Urinary bladder (tissue), 4 donors: ENCODE measurements around the gene PRXL2B. TPM values are rescaled to one million over a fixed set of nuclear protein-coding genes. Genes with fewer than 3 reads are reported as not detected.
"Not testable (repeated sequence)": the region's sequence is repeated elsewhere in the genome, so short reads cannot be mapped to it uniquely, and the experiment has no call there.

ENCODE experiments used
- DNase-seq: peaks from one replicate; pipeline ENCODE4 v3.0.0-alpha.2; 2015; ENCODE audit errors: extremely low spot score
- H3K27ac ChIP-seq: one replicate; pipeline ENCODE4 v1.5.1; 2013; ENCODE audit warnings: low read depth, mild to moderate bottlenecking, moderate library complexity
- H3K36me3 ChIP-seq: one replicate; pipeline ENCODE4 v1.6.1; 2013; ENCODE audit warnings: mild to moderate bottlenecking, moderate library complexity; ENCODE audit not compliant: insufficient read depth
- H3K4me1 ChIP-seq: one replicate; pipeline ENCODE4 v1.6.1; 2013; ENCODE audit warnings: mild to moderate bottlenecking, moderate library complexity; ENCODE audit not compliant: insufficient read depth
- H3K4me3 ChIP-seq: one replicate; pipeline ENCODE4 v1.5.1; 2013; ENCODE audit warnings: low read depth, low read length
- WGBS: extraction: QIAGEN DNeasy Blood & Tissue Kit; methylation state at CpG from one replicate; pipeline ENCODE4 v1.1.7; 2013; 5-methylcytosine and 5-hydroxymethylcytosine counted together
- polyA plus RNA-seq: library from polyadenylated mRNA; stranded (reverse); fragments of 200-250 nt; gene quantifications from one replicate; pipeline ENCODE4 v1.2.3, GENCODE V29; 2013
- total RNA-seq: library from RNA; depleted of rRNA; stranded (reverse); fragments of >200 nt; gene quantifications from one replicate; pipeline ENCODE4 v1.2.3, GENCODE V29; 2014
- donor health status: healthy with polysubstance abuse.
- donor health status: healthy.

PRXL2B gene
- total and polyA plus RNA-seq, 2 donors: 8.9 to 25.0 TPM

GRCh38 chr1:2577565-2578075 is 9.0 kb upstream of the PRXL2B start:
- not testable (repeated sequence) for H3K4me1 ChIP-seq, DNase-seq, H3K36me3 ChIP-seq, H3K4me3 ChIP-seq
- 74% methylated on average over 21 of the region's 23 CpGs for WGBS
- peak overlapping the region; percentile 90 for H3K27ac ChIP-seq

GRCh38 chr1:2578758-2579118 is 7.8 kb upstream of the PRXL2B start:
- no peak for DNase-seq
- no peak overlapping the region for H3K27ac ChIP-seq

GRCh38 chr1:2580691-2581090 is 5.9 kb upstream of the PRXL2B start:
- 90% methylated on average over 10 of the region's 10 CpGs for WGBS
- H3K4me1 ChIP-seq: no peaks in the 10 kb centered on the region
- no peak for DNase-seq
- H3K36me3 ChIP-seq: no peaks in the 10 kb centered on the region
- no peak overlapping the region for H3K4me3 ChIP-seq
- H3K27ac ChIP-seq: no peak overlapping the region

More at GRCh38 chr1:2578758-2579118, 7.8 kb upstream of the PRXL2B start:
- Histone ChIP-seq H3K4me1 (no peaks in the 10 kb centered on the region), H3K4me3 (no peak overlapping the region), H3K36me3 (no peaks in the 10 kb centered on the region)
- WGBS: 38% methylated on average over 4 of the region's 4 CpGs

- no peak for DNase-seq
- Histone ChIP-seq H3K4me1 (no peaks in the 10 kb centered on the region), H3K27ac (no peak overlapping the region), H3K36me3 (no peaks in the 10 kb centered on the region), H3K4me3 (no peak overlapping the region)
- 70% methylated on average over 7 of the region's 7 CpGs for WGBS
Observed at GRCh38 chr1:2582391-2582790, 4.2 kb upstream of the PRXL2B start.

GRCh38 chr1:2583331-2583791 is 3.2 kb upstream of the PRXL2B start:
- no peak overlapping the region for H3K27ac ChIP-seq

GRCh38 chr1:2583871-2584351 is 2.7 kb upstream of the PRXL2B start:
- DNase-seq: no peak

More at GRCh38 chr1:2583331-2583791, 3.2 kb upstream of the PRXL2B start:
- Histone ChIP-seq H3K4me3 (no peak overlapping the region), H3K36me3 (no peaks in the 10 kb centered on the region), H3K4me1 (no peaks in the 10 kb centered on the region)
- DNase-seq: no peak
- 65% methylated on average over 5 of the region's 5 CpGs for WGBS

GRCh38 chr1:2584686-2585317 is 1.8 kb upstream of the PRXL2B start:
- H3K4me1 ChIP-seq: no peaks in the 10 kb centered on the region
- no peaks in the 10 kb centered on the region for H3K36me3 ChIP-seq
- peak overlapping the region; percentile 73 for H3K4me3 ChIP-seq
- no peak for DNase-seq
- H3K27ac ChIP-seq: peak overlapping the region; percentile 92
- WGBS: 25% methylated on average over 12 of the region's 12 CpGs

More at GRCh38 chr1:2583871-2584351, 2.7 kb upstream of the PRXL2B start:
- 39% methylated on average over 14 of the region's 14 CpGs for WGBS
- Histone ChIP-seq H3K36me3 (no peaks in the 10 kb centered on the region), H3K27ac (no peak overlapping the region), H3K4me1 (no peaks in the 10 kb centered on the region), H3K4me3 (no peak overlapping the region)

GRCh38 chr1:2585318-2586092 is 1.1 kb upstream of the PRXL2B start:
- Histone ChIP-seq H3K4me1 (no peaks in the 10 kb centered on the region), H3K36me3 (no peaks in the 10 kb centered on the region), H3K27ac (peak overlapping the region; percentile 92), H3K4me3 (peak overlapping the region; percentile 73)
- no peak for DNase-seq
- under 1% methylated on average over 28 of the region's 28 CpGs for WGBS

GRCh38 chr1:2587071-2587859 is 688 bp downstream of the PRXL2B start:
- Histone ChIP-seq H3K27ac (no peak overlapping the region), H3K4me1 (no peaks in the 10 kb centered on the region), H3K36me3 (no peaks in the 10 kb centered on the region), H3K4me3 (peak overlapping the region; percentile 73)
- DNase-seq: no peak
- 10% methylated on average over 52 of the region's 52 CpGs for WGBS

GRCh38 chr1:2587860-2588571 is 1.4 kb downstream of the PRXL2B start:
- no peaks in the 10 kb centered on the region for H3K36me3 ChIP-seq
- WGBS: 85% methylated on average over 19 of the region's 19 CpGs
- no peak overlapping the region for H3K27ac ChIP-seq
- no peak for DNase-seq
- no peaks in the 10 kb centered on the region for H3K4me1 ChIP-seq
- H3K4me3 ChIP-seq: no peak overlapping the region

- no peaks in the 10 kb centered on the region for H3K4me1 ChIP-seq
- H3K27ac ChIP-seq: no peak overlapping the region
- no peaks in the 10 kb centered on the region for H3K36me3 ChIP-seq
- DNase-seq: no peak
- H3K4me3 ChIP-seq: no peak overlapping the region
- 89% methylated on average over 23 of the region's 23 CpGs for WGBS
Observed at GRCh38 chr1:2588661-2589430, 2.3 kb downstream of the PRXL2B start.

GRCh38 chr1:2589431-2590232 is 3.1 kb downstream of the PRXL2B start:
- H3K4me1 ChIP-seq: no peaks in the 10 kb centered on the region
- H3K36me3 ChIP-seq: no peaks in the 10 kb centered on the region
- H3K27ac ChIP-seq: no peak overlapping the region
- no peak overlapping the region for H3K4me3 ChIP-seq
- DNase-seq: no peak
- 95% methylated on average over 25 of the region's 25 CpGs for WGBS
